Stimulated activated CD4-positive, alpha-beta T cell treated with anti-CD3 and anti-CD28 coated beads, Interleukin-4, amount 100 ng/mL, for 1 hour (primary cell): Measurements from ENCODE around the gene TMC7.
"Not testable (repeated sequence)": the region's sequence is repeated elsewhere in the genome, so short reads cannot be mapped to it uniquely, and the experiment has no call there.

Experiments used
- DNase-seq: peaks from one replicate; pipeline ENCODE4 v3.0.0-alpha.2; 2020

TMC7 gene

GRCh38 chr16:18983565-18984434 is at the start of gene TMC7:
Gene TMC7, plus strand, starts transcription at chr16:18983934. Its CDS starts 130 bp downstream, at chr16:18984064.
- peak; percentile 16 for DNase-seq

- DNase-seq: no peak
Measured at GRCh38 chr16:18936727-18937340, 46.9 kb upstream of the TMC7 start.

GRCh38 chr16:18937390-18937789 is 46.3 kb upstream of the TMC7 start:
- DNase-seq: no peak

DNA sequence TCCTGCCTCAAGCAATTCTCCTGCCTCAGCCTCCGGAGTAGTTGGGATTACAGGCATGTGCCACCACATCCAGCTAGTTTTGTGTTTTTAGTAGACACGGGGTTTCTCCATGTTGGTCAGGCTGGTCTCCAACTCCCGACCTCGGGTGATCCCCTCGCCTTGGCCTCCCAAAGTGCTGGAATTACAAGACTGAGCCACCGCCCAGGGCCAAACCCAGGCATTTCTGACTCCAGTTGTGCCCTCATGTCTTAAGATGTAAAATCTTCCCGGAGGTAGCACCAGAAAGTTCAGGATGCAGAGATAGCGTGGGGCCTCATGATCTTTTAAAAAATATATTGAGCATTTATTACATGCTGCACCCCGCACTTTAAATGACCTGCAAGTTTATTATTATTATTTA is 44.7 kb upstream of the TMC7 start:
- DNase-seq: no peak

DNA sequence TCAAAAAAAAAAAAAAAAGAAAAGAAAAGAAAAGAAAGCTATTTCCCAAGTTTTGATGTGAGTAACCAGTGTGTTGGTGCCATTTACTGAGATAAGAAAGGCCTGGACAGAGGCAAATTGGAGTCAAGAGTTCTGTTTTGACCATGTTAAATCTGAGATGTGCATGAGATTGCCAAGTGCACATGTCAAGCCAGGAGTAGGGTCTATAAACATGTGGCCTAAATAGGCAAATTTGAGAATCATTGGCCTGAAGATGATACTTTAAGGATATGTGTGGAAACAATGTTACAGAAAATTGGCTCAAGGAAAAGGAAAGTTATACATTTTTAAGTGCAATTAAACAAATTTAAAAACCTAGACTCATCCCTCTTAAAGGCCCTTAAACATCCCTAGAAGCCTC is 42.3 kb upstream of the TMC7 start:
- DNase-seq: no peak

DNA sequence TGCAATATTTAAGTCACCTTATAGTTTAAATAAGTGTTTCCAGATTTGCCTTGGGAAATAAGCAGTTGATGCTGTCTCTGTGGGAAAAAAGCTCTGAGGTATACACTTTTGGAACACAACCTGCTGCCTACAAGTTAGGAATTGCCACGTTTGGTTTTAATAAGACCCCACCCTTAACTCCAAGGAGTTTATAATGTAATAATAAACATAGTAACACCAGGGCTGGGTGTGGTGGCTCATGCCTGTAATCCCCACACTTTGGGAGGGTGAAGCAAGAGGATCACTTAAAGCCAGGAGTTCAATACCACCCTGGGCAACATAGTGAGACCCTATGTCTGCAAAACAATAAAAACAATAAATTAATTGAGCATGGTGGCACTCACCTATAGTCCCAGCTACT is 41.7 kb upstream of the TMC7 start:
- no peak for DNase-seq

DNA sequence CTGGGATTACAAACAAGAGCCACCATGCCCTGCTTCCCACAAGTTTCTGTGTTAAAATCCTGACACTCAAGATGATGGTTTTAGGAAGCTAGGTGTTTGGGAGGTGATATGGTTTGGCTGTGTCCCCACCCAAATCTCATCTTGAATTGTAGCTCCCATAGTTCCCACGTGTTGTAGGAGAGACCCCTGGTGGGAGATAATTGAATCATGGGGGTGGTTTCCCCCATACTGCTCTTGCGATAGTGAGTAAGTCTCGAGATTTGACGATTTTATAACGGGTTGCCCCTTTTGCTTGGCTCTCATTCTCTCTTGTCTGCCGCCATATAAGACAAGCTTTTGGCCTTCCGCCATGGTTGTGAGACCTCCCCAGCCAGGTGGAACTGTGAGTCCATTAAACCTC is 40.3 kb upstream of the TMC7 start:
- DNase-seq: no peak

DNA sequence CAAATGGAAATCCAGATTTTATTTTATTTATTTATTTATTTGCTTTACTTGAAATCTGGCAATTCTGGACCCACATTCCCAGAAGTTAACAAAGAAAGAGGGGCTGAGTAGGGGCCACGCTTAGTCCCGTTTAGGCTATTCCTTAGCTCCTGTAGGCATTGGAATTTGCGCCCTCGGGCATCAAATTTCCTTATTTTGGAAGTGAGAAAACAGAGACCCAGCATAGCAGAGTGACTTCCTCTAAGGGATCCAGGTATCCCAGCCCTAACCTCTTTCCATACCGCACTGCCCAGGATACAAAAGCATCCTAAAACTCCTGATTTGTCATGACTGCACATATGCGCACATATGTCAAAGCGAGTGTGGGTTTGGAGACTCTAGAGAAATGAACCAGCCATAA is 38.5 kb upstream of the TMC7 start:
- DNase-seq: no peak

DNA sequence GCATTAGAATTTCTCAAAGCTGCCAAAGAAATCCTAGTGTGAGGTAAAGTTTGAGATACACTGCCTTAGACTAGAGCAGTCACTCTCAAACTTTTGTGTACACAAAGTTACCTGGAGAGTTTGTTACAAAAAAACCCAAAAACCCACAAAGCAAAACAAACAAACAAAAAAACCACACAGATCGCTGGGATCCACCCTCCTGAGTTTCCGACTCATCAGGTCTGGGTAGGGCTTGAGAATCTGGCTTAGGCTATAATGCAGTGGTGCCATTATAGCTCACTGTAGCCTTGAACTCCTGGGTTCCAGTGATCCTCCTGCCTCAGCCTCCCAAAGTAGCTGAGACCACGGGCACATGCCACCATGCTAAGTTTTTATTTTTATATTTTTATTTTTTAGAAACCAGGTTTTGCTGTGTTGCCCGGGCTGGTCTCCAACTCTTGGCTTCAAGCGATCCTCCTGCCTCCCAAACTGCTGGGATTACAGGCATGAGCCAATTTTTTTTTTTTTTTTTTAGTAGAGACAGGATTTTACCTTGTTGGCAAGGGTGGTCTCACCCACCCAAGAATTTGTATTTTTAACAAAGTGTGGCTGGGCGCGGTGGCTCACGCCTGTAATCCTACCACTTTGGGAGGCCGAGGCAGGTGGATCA is 35.2 kb upstream of the TMC7 start:
- DNase-seq: no peak

GRCh38 chr16:18950469-18951185 is 33.1 kb upstream of the TMC7 start:
- DNase-seq: no peak

DNA sequence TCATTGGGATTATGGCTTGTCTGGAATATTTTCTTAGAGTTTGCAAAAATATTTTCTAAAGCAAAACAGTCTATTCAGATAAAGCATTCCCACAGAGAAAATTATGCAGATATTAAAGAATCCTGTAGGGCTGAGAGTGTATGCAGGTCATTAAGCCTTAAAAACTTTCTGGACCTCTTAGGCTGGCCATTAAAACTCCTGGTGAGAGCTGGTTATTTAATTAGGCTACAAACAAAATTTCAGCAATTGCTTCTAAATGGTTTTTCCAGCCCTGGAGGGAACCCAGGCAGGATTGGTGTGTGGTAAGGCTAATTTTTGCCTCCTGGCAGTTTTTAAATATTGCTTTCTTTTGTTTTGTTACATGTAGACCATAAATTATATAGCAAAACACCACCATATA is 30.2 kb upstream of the TMC7 start:
- DNase-seq: no peak

DNA sequence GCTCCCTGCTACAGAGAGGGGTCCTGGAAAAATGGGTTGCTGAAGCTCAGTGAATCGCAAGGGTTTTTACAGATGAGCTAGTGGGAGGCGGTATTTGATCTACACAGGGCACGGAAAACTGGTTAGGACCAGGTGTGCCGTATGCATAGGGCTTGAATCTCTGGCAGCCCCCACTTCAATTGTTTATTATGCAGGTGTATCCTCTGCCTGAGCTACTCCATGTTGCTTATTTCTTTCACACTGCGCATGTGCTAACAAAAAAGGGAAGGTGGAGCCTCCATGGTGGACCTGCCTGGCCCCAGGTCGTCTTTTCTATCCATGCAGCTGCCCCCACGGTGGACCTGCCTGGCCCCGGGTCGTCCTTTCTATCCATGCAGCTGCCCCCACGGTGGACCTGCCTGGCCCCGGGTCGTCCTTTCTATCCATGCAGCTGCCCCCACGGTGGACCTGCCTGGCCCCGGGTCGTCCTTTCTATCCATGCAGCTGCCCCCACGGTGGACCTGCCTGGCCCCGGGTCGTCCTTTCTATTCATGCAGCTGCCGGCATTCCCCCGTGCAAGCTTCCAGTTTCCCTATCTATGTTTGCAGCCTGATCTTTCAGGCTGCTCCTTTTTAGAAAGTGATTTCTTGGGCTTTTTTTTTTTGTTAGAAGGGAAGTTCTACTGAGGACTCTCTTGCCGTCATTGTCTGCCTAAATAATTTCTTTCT is 27.7 kb upstream of the TMC7 start:
- peak; percentile 5 for DNase-seq

GRCh38 chr16:18956658-18957241 is 27.0 kb upstream of the TMC7 start:
- DNase-seq: not testable (repeated sequence)

DNA sequence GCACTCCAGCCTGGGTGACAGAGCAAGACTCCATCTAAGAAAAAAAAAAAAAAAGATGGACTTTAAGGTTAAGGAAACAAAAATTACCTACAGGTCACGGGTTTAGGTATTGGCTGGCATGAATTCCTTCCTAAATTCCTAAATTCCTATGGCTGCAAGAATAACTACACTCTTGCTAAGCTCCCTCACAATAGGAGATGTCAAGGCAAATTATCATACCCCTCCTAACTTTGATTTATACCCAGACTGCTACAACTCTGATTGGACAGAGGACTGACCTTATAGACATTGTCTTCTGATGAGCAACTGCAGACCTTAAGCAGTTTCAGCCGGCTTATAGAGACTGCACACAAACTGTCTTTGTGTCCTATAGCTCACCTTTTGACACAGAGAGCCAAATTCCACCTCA is 25.1 kb upstream of the TMC7 start:
- no peak for DNase-seq

- DNase-seq: no peak
Measured at GRCh38 chr16:18959031-18959505, 24.7 kb upstream of the TMC7 start.

- DNase-seq: no peak
Measured at GRCh38 chr16:18965555-18965954, 18.2 kb upstream of the TMC7 start.

GRCh38 chr16:18966791-18967190 is 16.9 kb upstream of the TMC7 start:
- DNase-seq: no peak

DNA sequence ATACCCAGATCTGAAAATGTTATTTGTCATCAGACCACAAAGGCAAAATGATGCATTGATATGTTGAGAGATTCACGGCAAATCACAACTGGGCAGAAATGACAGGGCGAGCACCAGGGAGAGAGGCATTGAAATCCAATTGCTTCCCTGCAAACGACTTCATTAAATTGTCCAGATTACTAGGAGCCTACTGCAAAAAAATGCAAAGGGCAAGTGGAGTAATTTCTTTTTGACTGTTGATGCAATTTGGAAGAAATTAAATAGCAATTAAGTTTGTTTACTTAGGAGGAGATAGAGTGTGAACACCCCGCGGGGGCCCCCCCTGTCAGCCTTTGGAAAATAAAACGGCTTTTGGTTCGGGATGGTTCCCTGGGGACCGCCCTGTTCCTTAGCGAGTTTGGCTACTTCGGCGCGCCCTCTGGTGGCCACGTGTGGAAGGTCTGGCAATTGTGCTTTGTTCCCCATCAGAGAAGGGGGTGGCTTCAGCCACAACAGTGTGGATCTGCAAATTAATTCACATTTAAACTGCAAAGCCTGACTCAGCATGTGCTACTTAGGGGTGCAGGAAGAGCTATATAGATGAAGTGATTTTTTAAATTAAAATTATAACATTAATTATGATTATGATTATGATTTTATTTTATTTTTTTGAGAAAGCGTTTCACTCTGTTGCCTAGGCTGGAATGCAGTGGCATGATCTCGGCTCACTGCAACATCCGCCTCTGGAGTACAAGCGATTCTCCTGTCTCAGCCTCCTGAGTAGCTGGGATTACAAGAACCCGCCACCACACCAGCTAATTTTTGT is 14.5 kb upstream of the TMC7 start:
- peak; percentile 80 for DNase-seq

GRCh38 chr16:18969855-18970240 is 13.9 kb upstream of the TMC7 start:
- no peak for DNase-seq

GRCh38 chr16:18975109-18975508 is 8.6 kb upstream of the TMC7 start:
- DNase-seq: no peak

DNA sequence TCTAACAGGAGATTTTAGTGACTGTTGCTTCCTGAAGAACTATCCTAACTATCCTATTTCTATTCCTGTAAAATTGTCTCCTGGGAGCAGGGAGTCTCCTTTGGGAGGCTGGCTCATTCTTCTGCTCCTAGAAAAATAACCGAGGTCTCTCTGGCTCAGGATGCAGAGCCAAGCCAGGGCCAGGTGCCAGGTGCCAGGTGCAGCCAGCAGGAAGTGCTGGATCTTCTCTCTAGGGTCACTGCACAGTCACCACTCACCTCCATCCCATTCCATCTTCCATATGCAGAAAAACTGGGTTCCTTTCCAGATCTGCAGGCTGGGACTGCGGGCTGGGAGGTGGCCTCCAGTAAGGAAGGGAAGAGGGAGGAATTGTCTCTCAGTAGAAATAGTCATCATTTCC is 3.8 kb upstream of the TMC7 start:
- no peak for DNase-seq
